ENCODE measurements around the gene ENKUR. TPM values are rescaled to one million over a fixed set of nuclear protein-coding genes. Genes with fewer than 3 reads are reported as not detected.
A peak's percentile ranks its signal among the peaks of the same experiment; 100 is the strongest.

Gene ENKUR
- total and polyA plus RNA-seq, 3 donors from 2014 or later, result 2.2 to 6.2 (median 2.5) TPM

GRCh38 chr10:25047088-25047487 is 31.1 kb upstream of the ENKUR start:
- no peaks in the 10 kb centered on the region for H3K9me3 ChIP-seq
- WGBS, 2 donors, result 38 to 44% methylated on average over 2 of the region's 2 CpGs
- DNase-seq, result no peak

GRCh38 chr10:25046641-25047040 is 30.7 kb upstream of the ENKUR start:
- WGBS, 2 donors, result 45 to 61% methylated on average over 1 of the region's 1 CpG
- intact Hi-C loops (cut with DNase I; ENCODE audit: low total_unique reads), result no loop called here
- Histone ChIP-seq H3K9me3 (no peaks in the 10 kb centered on the region), H3K36me3 (ENCODE audit: low read depth, missing control alignments) (no peaks in the 10 kb centered on the region), H3K27ac (peak overlapping the region in 1 of 2 donors; percentile 17), H3K27me3 (no peaks in the 10 kb centered on the region), H3K4me3 (no peak overlapping the region), H3K4me1 (peaks cover 3% of the 10 kb centered on the region)
- TF ChIP-seq POLR2A (IDR thresholded peaks at IDR 0.05), result no peak
- no peak for TF ChIP-seq CTCF (IDR thresholded peaks at IDR 0.05)
- no peak for DNase-seq

More at GRCh38 chr10:25047088-25047487, 31.1 kb upstream of the ENKUR start:
- peaks cover 3% of the 10 kb centered on the region for H3K4me1 ChIP-seq
- H3K4me3 ChIP-seq, result no peak overlapping the region
- H3K27ac ChIP-seq, result peak overlapping the region in 1 of 2 donors; percentile 17
- TF ChIP-seq POLR2A (IDR thresholded peaks at IDR 0.05), result no peak
- TF ChIP-seq CTCF (IDR thresholded peaks at IDR 0.05), result no peak
- H3K36me3 ChIP-seq (ENCODE audit: low read depth, missing control alignments), result no peaks in the 10 kb centered on the region
- intact Hi-C loops (cut with DNase I; ENCODE audit: low total_unique reads), result no loop called here
- H3K27me3 ChIP-seq, result no peaks in the 10 kb centered on the region

GRCh38 chr10:25039531-25039930 is 23.6 kb upstream of the ENKUR start:
- no peaks in the 10 kb centered on the region for H3K9me3 ChIP-seq
- intact Hi-C loops (cut with DNase I; ENCODE audit: low total_unique reads), result no loop called here
- no peak for DNase-seq
- TF ChIP-seq POLR2A (IDR thresholded peaks at IDR 0.05) (no peak), CTCF (IDR thresholded peaks at IDR 0.05) (no peak)
- H3K36me3 ChIP-seq (ENCODE audit: low read depth, missing control alignments), result no peaks in the 10 kb centered on the region
- no peaks in the 10 kb centered on the region for H3K27me3 ChIP-seq
- no peak overlapping the region for H3K27ac ChIP-seq
- H3K4me1 ChIP-seq, result no peaks in the 10 kb centered on the region
- no peak overlapping the region for H3K4me3 ChIP-seq

- intact Hi-C loops (cut with DNase I; ENCODE audit: low total_unique reads), result no loop called here
- no peak for DNase-seq
- no peaks in the 10 kb centered on the region for H3K36me3 ChIP-seq (ENCODE audit: low read depth, missing control alignments)
- H3K4me1 ChIP-seq, result no peaks in the 10 kb centered on the region
- no peak overlapping the region for H3K27ac ChIP-seq
- 75 to 79% methylated on average over 2 of the region's 2 CpGs for WGBS, 2 donors
- H3K4me3 ChIP-seq, result no peak overlapping the region
- no peaks in the 10 kb centered on the region for H3K27me3 ChIP-seq
- TF ChIP-seq CTCF (IDR thresholded peaks at IDR 0.05) (no peak), POLR2A (IDR thresholded peaks at IDR 0.05) (no peak)
- H3K9me3 ChIP-seq, result no peaks in the 10 kb centered on the region
These were observed 22.4 kb upstream of the ENKUR start for GRCh38 chr10:25038325-25038724.

- DNase-seq, result no peak
- no peak for TF ChIP-seq CTCF (IDR thresholded peaks at IDR 0.05)
- no peak for TF ChIP-seq POLR2A (IDR thresholded peaks at IDR 0.05)
- Histone ChIP-seq H3K27ac (no peak overlapping the region), H3K36me3 (ENCODE audit: low read depth, missing control alignments) (no peaks in the 10 kb centered on the region), H3K4me3 (no peak overlapping the region), H3K4me1 (no peaks in the 10 kb centered on the region), H3K27me3 (no peaks in the 10 kb centered on the region), H3K9me3 (no peaks in the 10 kb centered on the region)
- 50 to 51% methylated on average over 3 of the region's 3 CpGs for WGBS, 2 donors
- intact Hi-C loops (cut with DNase I; ENCODE audit: low total_unique reads), result no loop called here
These were observed 20.4 kb upstream of the ENKUR start for GRCh38 chr10:25036381-25036780.
